Activated T-helper 9 cell treated with anti-CD3 and anti-CD28 coated beads, Interleukin-2, amount 50 U/mL, for 16 hours (primary cell): ENCODE measurements around the gene METTL2A.
"Not testable (repeated sequence)": the region's sequence is repeated elsewhere in the genome, so short reads cannot be mapped to it uniquely, and the experiment has no call there.

Experiments used
- DNase-seq: peaks from one replicate; pipeline ENCODE4 v3.0.0-alpha.2; 2020; ENCODE audit warnings: low read depth

METTL2A gene

GRCh38 chr17:62471380-62471880 is 47.7 kb downstream of the METTL2A start:
- not testable (repeated sequence) for DNase-seq

GRCh38 chr17:62473030-62473982 is 49.6 kb downstream of the METTL2A start:
- not testable (repeated sequence) for DNase-seq

- DNase-seq: not testable (repeated sequence)
Observed at GRCh38 chr17:62477111-62477510, 53.4 kb downstream of the METTL2A start.

GRCh38 chr17:62477718-62478408 is 54.2 kb downstream of the METTL2A start:
- DNase-seq: peak; percentile 22

GRCh38 chr17:62478424-62478879 is 54.8 kb downstream of the METTL2A start, which contains the start of gene TLK2:
Gene TLK2, plus strand, starts transcription at chr17:62478825. Its CDS starts 2,301 bp downstream, at chr17:62481126.
- peak; percentile 69 for DNase-seq

GRCh38 chr17:62478880-62479638 is 55.4 kb downstream of the METTL2A start:
- peak; percentile 43 for DNase-seq

GRCh38 chr17:62479639-62480258 is 56.1 kb downstream of the METTL2A start:
- DNase-seq: not testable (repeated sequence)

GRCh38 chr17:62482553-62482952 is 58.9 kb downstream of the METTL2A start:
- DNase-seq: not testable (repeated sequence)

GRCh38 chr17:62490990-62491389 is 67.3 kb downstream of the METTL2A start:
- not testable (repeated sequence) for DNase-seq

- not testable (repeated sequence) for DNase-seq
Observed at GRCh38 chr17:62493049-62493655, 69.5 kb downstream of the METTL2A start.

GRCh38 chr17:62494073-62494472 is 70.4 kb downstream of the METTL2A start:
- DNase-seq: not testable (repeated sequence)

GRCh38 chr17:62496344-62496743 is 72.6 kb downstream of the METTL2A start:
- not testable (repeated sequence) for DNase-seq

GRCh38 chr17:62498796-62499195 is 75.1 kb downstream of the METTL2A start:
- not testable (repeated sequence) for DNase-seq
